ENCODE results near the gene BCAR1. TPM values are rescaled to one million over a fixed set of nuclear protein-coding genes. Genes with fewer than 3 reads are reported as not detected.
A peak's percentile ranks its signal among the peaks of the same experiment; 100 is the strongest.

BCAR1 gene
- total and polyA plus RNA-seq, 2 of the 13 experiments (the other 11 are each of a cell fraction or from before 2014, with no cell fraction given): 48.1 to 51.7 TPM

GRCh38 chr16:75267631-75268264 is 16.3 kb upstream of the BCAR1 start (continued):
- TF ChIP-seq, protein P1, sequence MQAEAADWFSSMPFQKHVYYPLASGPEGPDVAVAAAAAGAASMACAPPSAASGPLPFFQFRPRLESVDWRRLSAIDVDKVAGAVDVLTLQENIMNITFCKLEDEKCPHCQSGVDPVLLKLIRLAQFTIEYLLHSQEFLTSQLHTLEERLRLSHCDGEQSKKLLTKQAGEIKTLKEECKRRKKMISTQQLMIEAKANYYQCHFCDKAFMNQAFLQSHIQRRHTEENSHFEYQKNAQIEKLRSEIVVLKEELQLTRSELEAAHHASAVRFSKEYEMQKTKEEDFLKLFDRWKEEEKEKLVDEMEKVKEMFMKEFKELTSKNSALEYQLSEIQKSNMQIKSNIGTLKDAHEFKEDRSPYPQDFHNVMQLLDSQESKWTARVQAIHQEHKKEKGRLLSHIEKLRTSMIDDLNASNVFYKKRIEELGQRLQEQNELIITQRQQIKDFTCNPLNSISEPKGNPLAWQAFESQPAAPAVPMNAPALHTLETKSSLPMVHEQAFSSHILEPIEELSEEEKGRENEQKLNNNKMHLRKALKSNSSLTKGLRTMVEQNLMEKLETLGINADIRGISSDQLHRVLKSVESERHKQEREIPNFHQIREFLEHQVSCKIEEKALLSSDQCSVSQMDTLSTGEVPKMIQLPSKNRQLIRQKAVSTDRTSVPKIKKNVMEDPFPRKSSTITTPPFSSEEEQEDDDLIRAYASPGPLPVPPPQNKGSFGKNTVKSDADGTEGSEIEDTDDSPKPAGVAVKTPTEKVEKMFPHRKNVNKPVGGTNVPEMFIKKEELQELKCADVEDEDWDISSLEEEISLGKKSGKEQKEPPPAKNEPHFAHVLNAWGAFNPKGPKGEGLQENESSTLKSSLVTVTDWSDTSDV (CRISPR knock-in tag; IDR thresholded peaks at IDR 0.05): peak; percentile 81; the same call in 1 of the 2 replicates
- no peak for TF ChIP-seq HES4 (CRISPR knock-in tag; IDR thresholded peaks at IDR 0.05; ENCODE audit: borderline replicate concordance)
- TF ChIP-seq FOSL2 (CRISPR knock-in tag; IDR thresholded peaks at IDR 0.05): peak; percentile 97
- TF ChIP-seq ZNF547 (CRISPR knock-in tag; IDR thresholded peaks at IDR 0.05): no peak
- TF ChIP-seq HHEX (CRISPR knock-in tag; IDR thresholded peaks at IDR 0.05): no peak
- TF ChIP-seq ZNF562 (CRISPR knock-in tag; IDR thresholded peaks at IDR 0.05; ENCODE audit: borderline replicate concordance): no peak
- no peak for TF ChIP-seq ZNF720 (CRISPR knock-in tag; IDR thresholded peaks at IDR 0.05)
- no peak for TF ChIP-seq KLF12 (CRISPR knock-in tag; IDR thresholded peaks at IDR 0.05; ENCODE audit: borderline replicate concordance)
- peak; percentile 76 for TF ChIP-seq ZNF263 (CRISPR knock-in tag; IDR thresholded peaks at IDR 0.05)
- TF ChIP-seq ZBTB40 (IDR thresholded peaks at IDR 0.05): no peak
- TF ChIP-seq ZBTB40 (CRISPR knock-in tag; IDR thresholded peaks at IDR 0.05): 0 out of 2 replicates have a peak, but pooled peaks have one; percentile 47
- no peak for TF ChIP-seq AKAP8 (CRISPR knock-in tag; IDR thresholded peaks at IDR 0.05)
- no peak for TF ChIP-seq EP300 (IDR thresholded peaks at IDR 0.05; ENCODE audit: low read depth in 2 of 2, low read length in 2 of 2)
- TF ChIP-seq EP300 (CRISPR knock-in tag; IDR thresholded peaks at IDR 0.05; ENCODE audit: borderline replicate concordance): no peak
- no peak for TF ChIP-seq KMT2B (CRISPR knock-in tag; IDR thresholded peaks at IDR 0.05)
- TF ChIP-seq NFE2 (CRISPR knock-in tag; IDR thresholded peaks at IDR 0.05): no peak
- TF ChIP-seq ZNF24 (IDR thresholded peaks at IDR 0.05): no peak
- no peak for TF ChIP-seq NBN (conservative IDR thresholded peaks at IDR 0.05)
- peak; percentile 56 for TF ChIP-seq TBX2 (CRISPR knock-in tag; IDR thresholded peaks at IDR 0.05; ENCODE audit: borderline replicate concordance)

All from HepG2 (cell line).